ELF-1 (cell line): ENCODE results near the gene COL6A1.
"Not testable (repeated sequence)": the region's sequence is repeated elsewhere in the genome, so short reads cannot be mapped to it uniquely, and the experiment has no call there.

Experiments
- DNase-seq: peaks from one replicate; pipeline ENCODE4 v3.0.0-alpha.2; 2016; ENCODE audit warnings: low read depth, low spot score

COL6A1 gene

DNA sequence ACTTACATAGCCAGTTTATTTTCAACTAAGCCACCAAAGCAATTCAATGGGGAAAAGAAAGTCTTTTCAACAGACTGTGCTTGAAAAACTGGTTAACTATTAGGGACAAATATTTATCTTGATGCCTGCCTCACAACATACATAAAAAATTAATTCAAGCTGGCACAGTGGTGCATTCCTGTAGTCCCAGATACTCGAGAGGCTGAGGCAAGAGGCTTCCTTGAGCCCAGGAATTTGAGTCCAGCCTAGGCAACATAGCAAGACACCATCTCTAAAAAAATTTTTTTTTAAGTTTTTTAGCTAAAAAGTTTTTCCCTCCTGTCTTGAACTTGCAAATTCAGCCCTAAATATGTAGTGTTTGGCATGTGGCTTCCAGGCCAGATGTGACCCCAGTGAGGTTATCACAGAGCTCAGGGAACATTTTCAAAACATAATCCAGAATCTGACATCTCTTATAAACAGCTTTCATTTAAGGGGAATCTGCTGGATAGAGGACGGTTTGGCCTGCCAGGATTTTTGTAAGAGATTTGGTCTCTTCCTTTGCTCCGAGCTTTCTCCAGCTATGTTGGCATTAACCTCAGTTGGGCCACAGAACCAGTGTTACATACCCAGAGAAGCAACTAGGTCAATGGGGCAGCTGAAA lies 46.4 kb downstream of the COL6A1 start:
- DNase-seq = no peak

DNA sequence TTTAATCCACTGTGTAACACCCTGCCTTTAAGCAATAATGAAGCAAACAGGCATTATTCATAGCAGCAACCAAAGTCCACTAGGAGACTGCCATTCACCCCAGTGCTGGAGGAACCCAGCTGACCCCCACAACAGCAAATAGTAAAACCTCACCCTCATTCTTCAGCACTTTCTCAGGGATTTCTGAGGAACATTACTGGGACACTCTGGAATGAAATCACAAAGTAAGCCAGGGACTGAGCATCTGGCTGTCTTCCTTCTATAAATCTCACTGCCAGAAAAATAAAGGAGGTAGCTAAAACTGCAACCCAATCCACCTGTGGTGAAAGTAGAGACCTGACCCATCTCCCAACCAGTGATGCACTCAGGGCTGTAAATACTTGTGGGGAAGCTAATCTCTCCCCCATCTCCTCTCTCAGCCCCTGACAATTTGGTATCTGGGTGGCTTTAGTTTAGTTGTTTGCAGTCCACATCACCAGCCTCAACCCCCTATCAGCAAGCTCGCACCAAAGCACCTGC lies 47.1 kb downstream of the COL6A1 start:
- no peak for DNase-seq

DNA sequence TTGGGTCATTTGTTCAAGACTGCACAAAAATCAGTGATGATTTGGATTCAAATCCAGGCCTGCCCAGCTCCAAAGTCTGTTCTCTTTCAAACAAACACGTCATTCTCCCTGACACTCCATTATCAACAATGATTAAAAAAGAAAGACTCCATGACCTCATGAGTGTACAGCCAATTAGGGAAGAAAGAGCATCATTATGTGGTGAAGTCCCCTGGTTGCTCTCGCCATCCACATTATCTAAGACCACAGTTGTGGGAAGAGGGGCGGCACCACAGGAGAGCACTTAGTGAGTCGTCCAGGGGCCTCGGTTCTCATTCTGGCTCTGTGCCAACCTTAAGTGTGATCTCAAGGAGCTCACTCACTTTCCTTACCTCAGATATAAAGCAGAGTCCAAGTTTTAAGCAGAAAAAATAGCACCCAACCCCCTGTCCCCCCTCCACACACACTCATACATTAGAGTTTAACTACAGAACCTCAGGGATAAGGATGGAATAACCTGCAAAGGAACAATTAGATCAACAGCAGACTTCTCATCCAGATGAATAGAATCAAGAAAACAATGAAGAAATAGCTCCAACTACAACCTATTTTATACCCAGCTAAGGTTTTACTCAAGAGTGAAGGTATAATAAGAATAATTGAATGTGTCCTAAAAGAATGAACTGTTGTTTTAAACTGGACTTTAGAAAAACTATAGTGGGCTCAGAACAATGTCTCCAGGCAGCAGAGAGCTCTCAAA lies 47.8 kb downstream of the COL6A1 start:
- no peak for DNase-seq

DNA sequence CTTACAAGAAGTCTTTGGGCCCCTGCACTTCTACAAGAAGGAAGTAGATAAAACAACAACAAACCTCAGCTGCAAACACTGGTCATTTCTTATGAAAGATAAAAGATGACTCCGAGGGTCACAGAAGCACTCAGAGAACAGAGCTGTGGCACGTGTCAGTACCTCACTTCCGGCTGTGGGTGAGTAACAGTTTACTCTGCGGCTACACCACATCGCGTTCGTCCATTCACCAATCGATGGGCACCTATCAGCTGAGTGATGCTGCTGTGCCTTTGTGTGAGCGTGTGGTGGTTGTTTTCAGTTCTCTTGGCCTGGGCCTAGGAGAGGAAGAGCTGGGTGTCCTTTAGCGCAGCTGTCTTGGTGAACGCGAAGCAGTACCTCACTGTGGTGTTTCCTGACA lies 49.9 kb downstream of the COL6A1 start:
- DNase-seq = no peak

DNA sequence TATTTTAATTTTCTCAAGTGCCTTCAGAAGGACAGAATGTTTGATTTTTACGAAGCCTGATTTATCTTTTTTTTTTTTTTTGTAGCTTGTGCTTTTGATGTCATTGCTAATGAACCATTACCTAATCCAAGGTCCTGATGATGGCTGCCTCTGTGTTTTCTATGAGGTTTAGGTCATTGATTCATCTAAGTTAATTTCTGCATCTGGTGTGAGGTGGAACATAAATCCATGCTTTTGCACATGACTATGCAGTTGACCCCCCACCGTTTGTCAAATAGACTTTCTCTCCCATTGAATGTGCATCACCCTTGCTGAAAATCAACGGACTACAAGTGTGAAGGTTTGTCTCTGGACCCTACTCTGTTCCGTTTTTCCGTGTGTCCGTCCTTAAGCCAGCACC lies 50.5 kb downstream of the COL6A1 start:
- no peak for DNase-seq

DNA sequence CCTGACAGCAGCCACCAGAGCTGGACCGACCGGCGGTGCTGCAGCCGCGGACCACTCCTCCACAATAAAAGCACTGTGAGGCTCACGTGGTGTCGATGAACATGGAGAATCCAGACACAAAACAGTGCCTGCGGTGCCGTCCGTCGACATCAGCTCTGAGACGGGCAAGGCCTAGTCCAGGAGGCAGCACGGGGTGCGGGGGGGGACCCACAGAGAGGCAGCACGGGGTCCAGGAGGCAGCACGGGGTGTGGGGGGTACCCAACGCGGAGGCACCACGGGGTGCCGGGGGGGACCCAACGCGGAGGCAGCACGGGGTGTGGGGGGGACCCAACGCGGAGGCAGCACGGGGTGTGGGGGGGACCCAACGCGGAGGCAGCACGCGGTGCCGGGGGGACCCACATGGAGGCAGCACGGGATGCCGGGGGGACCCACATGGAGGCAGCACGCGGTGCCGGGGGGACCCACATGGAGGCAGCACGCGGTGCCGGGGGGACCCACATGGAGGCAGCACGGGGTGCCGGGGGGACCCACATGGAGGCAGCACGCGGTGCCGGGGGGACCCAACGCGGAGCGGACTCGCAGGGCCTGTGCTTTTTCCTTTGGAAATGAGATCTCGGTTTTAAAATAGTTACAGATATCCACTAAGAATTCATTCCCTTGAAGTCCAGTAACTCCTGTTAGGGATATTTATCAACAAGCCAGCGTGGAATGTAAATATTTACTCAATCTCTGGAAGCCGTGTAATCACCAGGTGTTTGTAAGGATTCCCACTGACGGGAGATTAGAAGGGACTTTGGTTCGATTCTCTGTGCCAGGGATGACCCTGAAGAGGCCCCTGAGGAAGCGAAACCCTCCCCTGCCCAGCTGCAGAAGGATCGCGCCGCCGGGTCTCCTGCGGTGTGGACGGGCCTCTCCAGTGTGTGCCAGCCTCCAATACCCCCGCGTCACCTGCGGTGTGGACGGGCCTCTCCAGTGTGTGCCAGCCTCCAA lies 52.1 kb downstream of the COL6A1 start:
- DNase-seq = no peak

DNA sequence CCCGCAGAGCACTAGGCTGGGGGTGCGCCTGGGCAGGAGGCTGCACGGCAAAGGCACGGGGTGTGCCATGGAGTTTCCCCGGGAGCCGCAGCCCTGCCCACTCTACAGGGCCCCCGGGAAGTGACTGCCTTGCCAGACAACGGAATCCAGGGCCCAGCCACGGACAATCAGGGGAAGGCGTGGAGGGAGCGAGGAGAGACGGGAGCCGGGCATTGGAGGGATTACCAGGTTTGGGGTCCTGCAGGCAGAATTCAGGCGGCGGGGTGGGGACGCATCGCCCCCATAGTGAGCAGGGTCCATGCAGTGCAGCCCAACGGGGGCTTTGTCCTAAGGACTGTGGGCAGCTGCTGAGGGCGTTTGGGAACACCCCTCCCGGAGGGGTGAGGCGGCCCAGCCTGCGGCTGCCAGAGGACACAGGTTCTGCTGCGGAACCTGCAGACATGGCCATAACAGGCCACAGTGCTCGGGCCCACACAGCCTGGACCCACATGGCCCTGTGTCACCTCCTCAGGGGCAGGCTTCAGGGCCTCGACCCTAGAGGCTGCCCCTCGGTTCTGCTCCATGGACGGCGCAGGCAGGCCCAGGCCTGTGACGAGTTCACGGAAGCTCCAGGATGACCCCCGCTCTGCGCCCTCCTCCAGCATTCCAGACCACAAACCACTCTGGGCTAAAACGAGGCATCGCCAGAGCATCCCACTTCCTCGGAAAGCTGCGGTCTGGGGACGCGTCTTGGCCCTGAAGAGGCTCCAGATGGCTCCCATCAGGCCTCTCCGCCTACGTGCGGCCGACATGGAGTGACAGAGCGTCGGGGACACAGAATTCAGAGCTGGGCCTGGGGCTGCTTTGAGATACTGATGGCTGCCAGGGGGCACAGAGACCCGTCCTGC lies 54.5 kb downstream of the COL6A1 start:
- no peak for DNase-seq

DNA sequence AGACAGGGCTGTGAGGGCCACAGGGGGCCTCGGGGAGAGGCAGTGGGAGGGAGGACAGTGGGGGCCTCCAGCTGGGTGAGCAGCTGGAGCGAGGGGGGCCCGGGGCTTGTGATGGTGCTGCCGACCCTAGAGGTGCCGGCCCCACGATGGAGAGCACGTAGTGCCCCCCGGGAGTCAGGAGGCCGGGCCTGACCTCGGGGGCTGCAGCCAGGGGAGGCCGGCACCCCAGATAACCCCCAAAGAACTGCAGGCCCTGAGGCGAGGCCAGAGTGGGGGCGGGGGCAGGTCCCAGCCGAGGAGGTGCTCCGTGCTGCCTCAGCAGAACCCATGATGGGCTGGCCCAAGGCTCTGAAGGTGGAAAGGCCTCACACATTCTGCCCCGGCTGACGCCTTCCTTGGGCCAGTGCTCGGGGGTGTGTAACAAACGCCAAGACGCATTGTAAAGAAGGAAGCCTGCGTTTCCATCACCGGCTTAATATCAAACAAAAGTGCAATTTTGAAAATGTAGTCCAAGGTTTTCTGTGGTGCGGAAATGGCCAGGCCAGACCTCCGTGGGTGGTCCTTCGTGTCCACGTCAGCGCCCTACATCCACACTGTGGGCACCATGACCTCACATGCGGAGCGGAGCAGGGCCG lies 55.2 kb downstream of the COL6A1 start:
- no peak for DNase-seq

DNA sequence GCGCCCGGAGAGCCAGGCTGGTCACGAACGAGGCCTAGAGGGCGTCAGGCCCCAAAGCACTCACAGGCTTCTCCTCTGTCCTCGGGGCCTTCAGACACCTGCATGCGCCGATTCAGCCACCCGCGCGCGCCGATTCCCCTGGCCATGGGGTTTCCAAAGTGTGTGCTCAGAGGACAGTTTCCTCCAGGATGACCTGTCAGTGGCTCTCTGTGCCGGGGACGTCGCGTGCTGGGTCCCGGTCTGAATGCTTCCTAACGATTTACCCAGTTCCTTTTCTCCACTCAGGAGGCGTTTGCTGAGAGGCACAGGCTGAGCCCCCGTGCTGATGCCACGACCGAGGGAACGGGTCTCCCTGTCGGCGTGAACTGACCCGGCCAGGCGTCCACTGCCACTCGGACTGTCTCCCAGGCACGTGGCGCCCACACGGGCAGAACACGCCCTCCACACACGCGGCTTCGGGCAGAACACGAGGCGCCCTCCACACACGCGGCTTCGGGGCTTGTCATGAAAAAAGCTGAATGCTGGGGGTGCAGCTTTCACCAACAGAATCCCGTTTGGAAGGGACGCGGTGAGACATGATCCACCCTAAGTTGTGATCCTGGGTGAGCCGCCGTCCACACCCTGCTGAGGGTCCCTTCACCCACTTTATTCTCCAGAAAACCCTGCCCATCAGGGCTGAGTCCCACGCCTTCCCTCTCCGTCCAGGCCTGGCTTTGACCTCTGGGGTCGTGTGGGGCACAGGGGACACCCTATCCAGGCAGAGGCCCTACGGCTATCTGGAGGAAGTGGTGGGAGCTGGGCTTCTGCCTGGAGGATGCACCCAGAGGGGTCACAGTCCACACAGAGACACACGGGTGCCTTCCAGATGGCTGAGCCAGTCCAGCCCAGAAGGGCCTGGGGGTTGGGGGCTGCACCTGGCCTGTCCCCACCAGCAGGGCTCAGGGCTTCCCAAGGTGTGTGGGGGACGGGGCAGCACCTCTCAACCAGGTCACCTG lies 56.1 kb downstream of the COL6A1 start:
- DNase-seq = no peak

DNA sequence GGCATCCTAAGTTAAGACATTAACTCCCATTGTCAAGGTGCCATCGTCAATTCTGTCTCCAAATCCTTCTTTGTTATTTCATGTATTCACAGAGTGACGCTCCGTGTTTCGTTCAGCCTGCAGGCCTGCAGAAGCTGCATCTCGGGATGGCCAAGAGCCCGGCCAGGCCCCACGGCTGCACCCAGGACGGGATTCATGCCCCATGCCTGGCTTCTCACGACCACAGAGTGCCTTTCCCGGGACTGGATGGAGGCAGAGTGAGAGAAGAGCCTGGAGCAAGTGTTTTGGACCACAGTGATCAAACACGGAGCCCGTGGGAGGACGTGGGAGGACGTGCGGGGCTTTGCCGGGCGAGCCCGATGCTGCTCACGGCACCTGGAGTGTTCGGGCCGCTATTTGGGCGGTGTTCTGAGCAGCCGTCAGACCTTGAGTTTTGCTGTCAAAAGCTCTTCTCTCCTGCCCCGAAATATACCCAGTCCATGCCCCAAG lies 56.8 kb downstream of the COL6A1 start:
- DNase-seq = no peak

DNA sequence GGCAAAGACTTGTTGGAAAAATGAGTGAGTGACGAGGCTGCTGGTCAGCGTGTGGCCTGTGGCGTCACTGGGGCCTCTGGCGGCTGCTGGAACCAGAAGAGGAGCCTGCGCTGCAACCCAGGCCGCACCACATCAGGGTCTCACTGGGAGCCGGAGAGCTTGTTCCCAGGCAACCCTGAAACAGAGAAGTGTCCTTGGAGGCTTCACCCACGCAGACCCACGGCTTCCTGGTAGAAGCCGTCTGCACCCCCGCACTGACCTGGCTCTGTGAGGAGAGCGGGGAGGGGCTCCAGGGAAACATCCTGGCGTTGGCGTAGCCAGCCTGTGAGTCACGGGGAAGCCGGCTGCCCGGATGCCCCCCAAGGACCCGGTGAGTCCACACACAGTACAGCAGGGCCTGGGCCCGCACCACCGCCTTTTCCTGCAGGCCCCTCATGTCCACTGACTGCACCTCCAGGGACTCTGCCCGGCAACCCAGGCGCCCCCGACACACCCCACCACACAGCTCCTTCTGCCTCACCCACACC lies 57.4 kb downstream of the COL6A1 start:
- DNase-seq = no peak

DNA sequence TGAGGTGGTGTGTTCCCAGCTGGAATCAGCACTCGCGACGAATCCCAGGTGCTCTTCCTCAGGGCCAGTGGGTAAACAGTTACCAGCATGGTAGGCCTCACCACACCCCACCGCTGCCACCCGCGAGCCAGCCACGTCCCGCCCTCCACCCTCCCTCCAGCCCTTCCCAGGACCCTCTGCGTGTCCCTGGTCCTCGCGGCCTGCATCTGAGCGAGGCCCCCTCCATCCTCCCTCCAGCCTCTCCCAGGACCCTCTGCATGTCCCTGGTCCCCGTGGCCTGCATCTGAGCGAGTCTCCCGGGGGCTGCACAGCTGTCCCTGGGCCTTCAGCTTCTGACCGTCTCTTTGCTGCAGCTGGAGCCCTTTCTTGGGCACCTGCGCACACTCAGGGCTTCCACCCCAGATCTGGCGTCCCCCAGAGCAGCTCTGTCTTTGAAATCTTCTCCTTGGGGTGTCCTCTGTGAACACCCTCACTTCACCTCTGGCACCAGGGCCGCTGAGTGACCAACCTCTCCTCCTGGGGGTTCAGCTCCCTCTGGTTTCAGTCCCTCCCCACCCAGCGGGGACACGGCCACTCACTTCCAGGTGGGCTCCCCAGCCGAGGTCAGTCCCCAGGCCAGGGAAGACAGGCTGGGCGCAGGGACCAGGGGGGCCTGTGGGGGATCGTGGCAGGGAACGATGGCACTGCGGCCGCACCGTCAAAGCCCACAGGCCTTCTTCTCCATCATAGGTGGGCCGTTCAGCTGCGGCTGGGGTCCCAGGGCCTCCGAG lies 58.5 kb downstream of the COL6A1 start:
- no peak for DNase-seq

DNA sequence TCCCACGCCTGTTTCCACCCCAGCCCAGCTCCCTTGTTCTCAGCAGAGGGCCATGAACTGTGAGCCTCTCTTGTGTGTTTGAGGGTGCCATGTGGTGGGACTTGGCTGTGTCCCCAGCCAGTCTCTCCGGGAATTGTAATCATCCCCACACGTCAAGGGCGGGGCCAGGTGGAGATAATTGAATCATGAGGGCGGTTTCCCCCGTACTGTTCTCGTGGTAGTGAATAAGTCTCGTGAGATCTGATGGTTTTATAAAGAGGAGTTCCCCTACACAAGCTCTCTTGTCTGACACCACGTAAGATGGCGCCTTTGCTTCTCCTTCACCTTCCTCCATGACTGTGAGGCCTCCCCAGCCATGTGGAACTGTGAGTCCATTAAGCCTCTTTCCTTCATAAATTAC lies 59.1 kb downstream of the COL6A1 start:
- DNase-seq = no peak

DNA sequence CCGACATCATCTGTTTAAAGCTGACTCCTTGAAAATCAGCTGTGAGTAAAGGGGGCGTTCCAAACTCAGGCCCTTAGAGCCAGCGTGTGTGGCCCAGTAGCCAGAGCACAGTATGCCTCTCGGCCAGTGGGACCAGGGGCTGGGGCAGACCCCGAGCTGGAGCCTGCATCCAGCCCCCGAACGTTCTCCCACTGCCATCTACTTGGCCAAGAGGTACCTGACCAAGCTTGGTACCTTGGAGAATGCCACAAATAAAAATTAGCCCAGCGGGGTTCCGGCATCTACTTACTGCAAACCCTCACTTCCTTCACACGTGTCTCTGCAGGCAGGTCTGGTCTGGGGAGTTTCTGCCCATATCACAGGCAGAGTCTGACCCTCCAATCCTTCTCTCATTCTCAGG lies 59.6 kb downstream of the COL6A1 start:
- no peak for DNase-seq

DNA sequence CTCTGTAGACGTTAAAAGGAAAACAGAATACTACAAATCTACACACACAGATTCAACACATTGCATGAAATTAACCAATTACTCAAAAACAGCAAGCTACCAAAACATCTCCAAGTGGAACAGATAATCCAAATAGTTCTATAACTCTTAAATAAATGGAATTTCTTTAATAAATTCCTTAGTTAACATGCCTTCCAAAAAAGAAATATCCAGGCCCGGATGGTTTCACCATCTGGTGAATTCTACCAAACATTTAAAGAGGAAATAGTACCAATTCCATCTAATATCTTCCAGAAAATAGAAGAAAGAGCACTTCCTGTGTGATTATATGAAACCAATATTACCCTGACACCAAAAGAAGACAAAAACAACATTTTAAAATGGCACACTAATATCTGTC lies 63.6 kb downstream of the COL6A1 start:
- DNase-seq = no peak

DNA sequence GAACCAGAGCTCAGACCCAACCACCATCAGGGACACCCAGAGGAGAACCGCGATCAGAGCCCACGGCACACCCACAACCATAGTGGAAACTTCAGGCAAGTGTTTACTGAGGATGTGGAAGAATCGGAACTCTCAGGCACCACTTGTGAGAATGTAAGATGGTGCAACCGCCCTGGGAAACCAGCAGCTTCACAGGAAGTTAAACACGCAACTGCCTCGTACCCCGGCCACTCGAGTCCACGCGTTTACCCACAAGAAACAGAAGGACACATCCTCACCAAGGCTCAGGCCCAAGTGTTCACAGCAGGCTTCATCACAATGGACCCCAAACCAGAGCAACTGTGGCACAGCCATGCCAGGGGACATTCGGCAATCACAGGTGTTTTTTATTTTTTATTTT lies 64.9 kb downstream of the COL6A1 start:
- no peak for DNase-seq

DNA sequence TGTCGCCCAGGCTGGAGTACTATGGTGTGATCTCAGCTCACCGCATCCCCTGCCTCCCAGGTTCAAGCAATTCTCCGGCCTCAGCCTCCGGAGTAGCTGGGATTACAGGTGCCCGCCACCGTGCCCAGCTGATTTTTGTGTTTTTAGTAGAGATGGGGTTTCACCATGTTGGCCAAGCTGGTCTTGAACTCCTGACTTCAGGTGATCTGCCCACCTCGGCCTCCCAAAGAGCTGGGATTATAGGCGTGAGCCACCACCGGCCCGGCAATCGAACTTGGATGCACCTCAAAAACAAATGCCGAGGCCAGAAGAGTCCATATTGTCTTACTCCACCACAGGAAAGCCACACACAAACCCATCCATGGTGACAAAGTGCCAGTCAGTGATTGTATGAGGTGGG lies 65.3 kb downstream of the COL6A1 start:
- not testable (repeated sequence) for DNase-seq
